GM12891 (cell line): ENCODE results near the gene RAB11FIP4.

Source experiments
- DNase-seq: peaks from one replicate; pipeline ENCODE4 v3.0.0; 2011; ENCODE audit warnings: low spot score; ENCODE audit not compliant: insufficient read length
- FAIRE-seq: peaks from 2 replicates; lab custom pipeline; 2011; peaks lifted over from hg19 to GRCh38; lab: Jason Lieb, UNC
- PAX5 ChIP-seq: IDR thresholded peaks from 2 replicates; pipeline ENCODE4 v1.6.1; 2011; ENCODE audit warnings: low read length, moderate library complexity, mild to moderate bottlenecking; ENCODE audit not compliant: insufficient read depth, severe bottlenecking
- POLR2A ChIP-seq: IDR thresholded peaks from 2 replicates; pipeline ENCODE4 v1.6.1; 2011; ENCODE audit warnings: low read depth, low read length, control low read depth
- POLR2AphosphoS5 ChIP-seq: IDR thresholded peaks from 2 replicates; pipeline ENCODE4 v1.6.1; 2011; ENCODE audit warnings: low read depth, low read length, control low read depth
- POU2F2 ChIP-seq: IDR thresholded peaks from 2 replicates; pipeline ENCODE4 v1.6.1; 2011; ENCODE audit warnings: low read depth, mild to moderate bottlenecking, control low read depth, low read length, moderate library complexity
- SPI1 ChIP-seq: IDR thresholded peaks from 2 replicates; pipeline ENCODE4 v1.6.1; 2011; ENCODE audit warnings: low read depth, low read length, control low read depth
- TAF1 ChIP-seq: IDR thresholded peaks from 2 replicates; pipeline ENCODE4 v1.6.1; 2011; ENCODE audit warnings: low read depth, low read length, control low read depth

RAB11FIP4 gene

DNA sequence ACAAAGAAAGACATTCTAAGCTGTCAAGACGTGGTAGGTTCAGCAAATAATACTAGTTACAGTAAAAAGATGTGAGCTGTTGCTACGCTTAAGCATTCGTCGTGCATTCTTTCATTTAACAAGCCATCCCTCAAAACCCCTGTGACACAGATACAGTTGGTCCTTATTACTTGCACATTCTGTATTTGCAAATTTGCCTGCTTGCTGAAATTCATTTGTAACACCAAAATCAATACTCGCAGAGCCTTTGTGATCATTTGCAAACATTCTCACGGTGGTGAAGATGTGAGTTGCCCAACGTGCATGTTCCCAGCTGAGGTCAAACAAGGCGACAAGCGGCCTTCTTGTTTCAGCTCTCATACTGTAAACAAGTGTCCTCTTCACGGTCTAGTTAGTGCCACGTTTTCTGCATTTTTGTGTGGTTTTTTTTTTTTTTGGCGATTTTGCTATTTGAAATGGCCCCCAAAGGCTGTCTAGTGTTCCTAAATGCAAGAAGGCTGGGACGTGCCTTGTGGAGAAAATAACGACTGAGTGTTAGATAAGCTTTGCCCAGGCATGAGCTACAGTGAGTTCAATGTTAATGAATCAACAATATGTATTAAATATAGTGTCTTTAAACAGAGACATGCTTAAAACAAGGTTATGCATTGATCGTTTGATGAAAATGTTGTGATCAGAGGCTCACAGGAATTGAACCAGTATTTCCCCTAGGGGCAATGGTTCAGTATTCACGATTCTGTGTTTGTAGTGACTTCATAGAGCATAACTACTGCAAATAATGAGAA, 84.1 kb downstream of the RAB11FIP4 start:
- FAIRE-seq (no peak), DNase-seq (no peak)
- TF ChIP-seq POU2F2: no peak
- no peak for TF ChIP-seq PAX5
- no peak for TF ChIP-seq SPI1
- TF ChIP-seq POLR2AphosphoS5: no peak
- no peak for TF ChIP-seq POLR2A
- TF ChIP-seq TAF1: no peak

DNA sequence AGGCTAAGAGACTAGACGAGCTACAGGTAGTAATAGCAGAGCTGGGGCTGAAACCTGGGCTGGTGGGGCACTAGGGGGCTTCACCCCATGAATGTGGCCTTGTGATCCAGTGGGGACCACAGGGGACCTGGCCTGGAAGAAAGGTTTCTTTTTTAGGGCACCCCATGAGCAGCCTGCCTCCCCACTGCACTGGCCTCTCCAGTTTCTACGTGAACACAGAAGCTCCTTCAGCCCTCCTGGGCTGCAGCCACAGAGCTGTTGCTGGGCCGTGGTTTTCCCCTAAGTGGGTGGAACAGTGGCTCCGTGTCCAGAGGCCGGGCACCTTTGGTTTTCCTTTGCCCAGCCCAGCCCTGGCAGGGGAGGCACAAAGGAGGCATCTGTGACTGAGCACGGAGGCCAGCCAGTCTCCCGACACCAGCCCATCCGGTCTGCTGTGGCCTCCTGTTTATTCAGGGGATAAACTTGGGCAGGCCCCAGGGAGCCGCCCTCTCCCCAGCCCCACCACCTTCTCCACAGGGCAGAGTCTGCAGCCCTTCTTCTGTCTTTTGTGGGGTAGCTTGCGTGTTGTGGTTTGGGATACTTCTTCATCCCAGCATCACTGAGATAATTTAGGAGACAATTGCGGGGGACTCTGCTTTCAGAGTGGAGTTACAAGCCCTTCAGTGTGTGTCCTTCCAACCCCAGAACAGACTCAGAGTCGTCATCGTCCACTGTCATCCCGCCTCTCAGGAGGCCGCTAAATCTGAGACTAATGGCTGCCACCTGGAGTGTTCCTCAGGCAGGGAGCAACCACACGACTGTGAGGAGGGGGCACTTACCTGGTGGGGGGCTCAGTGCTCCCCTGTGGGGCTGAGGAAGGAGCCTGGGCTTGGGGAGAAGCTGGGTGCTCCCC, 85.3 kb downstream of the RAB11FIP4 start:
- no peak for DNase-seq
- TF ChIP-seq POLR2AphosphoS5: no peak
- TF ChIP-seq SPI1: no peak
- TF ChIP-seq PAX5: no peak
- no peak for FAIRE-seq

DNA sequence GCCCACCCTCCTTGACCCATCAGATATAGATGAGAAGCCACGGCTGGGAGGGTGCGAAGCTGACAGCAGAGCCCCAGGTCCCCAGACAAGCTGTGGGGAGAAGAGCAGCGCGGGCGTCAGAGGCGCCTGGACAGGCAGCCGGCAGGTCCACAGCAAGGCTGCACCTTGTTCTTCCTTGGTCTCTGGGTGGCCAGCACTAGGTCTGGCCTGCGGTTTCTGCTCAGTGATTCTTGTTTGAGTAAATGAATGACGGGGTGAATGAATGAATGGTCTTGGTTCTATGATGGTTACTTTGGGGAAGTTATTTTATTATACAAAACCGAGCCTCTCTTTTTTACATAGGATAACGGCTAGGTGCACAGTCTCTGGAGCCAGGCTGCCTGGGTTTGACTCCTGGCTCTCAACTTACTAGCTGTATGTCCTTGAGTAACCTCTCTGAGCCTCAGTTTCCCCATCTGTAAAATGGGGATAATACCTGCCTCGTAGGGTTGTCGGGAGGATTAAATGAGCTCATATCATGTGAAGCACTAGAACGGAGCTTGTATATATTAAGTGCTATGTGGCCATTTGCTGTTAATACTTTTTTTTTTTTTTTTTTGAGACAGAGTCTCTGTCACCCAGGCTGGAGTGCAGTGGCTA, 86.1 kb downstream of the RAB11FIP4 start:
- TF ChIP-seq PAX5 (no peak), POLR2AphosphoS5 (no peak), POU2F2 (no peak), TAF1 (no peak), SPI1 (no peak), POLR2A (no peak)
- FAIRE-seq: no peak
- no peak for DNase-seq

DNA sequence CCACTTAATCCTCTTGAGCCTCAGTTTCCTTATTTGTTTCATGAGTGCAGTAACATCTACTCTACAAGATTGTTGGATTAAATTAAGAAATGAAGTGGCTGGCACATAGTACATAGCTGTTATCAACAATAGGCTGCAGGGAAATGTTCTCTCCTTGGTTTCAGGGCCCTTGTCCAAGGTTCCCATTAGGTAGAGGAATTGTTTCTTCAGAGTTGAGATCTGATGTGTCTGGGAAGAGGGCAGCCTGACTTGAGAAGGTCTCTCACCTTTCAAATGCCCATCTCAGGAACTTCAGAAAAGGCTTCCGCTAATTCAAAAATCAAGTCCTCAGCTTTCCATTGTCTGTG, 87.6 kb downstream of the RAB11FIP4 start:
- DNase-seq (no peak), FAIRE-seq (no peak)
- TF ChIP-seq SPI1: no peak
- no peak for TF ChIP-seq POLR2A
- TF ChIP-seq TAF1: no peak
- no peak for TF ChIP-seq PAX5
- TF ChIP-seq POLR2AphosphoS5: no peak
- TF ChIP-seq POU2F2: no peak

DNA sequence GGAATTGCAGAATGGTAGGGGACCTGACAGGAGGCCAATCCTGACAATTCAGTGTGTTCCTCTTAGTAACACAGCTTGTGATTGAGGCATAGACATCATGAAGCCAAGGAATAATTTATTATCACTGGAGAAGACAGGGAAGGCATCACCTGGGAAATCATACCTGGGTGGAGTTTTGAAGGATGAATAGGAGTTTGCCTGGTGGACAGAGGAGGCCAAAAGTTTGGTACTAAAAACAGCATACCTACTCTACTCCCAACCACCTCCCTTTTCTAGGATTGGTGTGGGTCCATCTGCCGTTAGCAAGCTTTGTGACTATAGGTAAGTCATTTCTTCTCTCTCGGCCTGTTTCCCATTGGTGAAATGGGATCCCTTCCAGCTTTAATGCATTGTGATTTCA, 88.0 kb downstream of the RAB11FIP4 start:
- TF ChIP-seq SPI1 (no peak), POU2F2 (no peak), POLR2AphosphoS5 (no peak), POLR2A (no peak), TAF1 (no peak), PAX5 (no peak)
- FAIRE-seq (no peak), DNase-seq (no peak)

DNA sequence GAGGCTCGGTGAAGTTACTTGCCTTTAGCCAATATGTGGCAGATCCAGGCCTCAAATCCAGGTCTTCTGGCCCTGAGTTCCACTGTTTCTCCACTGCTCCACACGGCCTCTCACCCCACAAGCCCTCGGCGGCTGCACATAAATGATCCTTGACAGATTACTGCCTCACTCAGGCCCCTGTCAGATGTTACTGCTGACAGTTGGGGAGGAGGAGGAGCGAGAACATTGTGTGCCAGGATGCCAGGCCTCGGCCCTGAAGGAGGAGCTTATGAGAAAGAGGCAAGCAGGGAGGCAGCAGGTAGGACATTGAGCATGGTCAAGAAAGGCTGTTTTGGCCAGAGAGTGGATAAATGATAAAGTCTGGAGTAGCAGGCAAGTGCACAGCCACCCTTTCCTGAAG, 88.6 kb downstream of the RAB11FIP4 start:
- DNase-seq (no peak), FAIRE-seq (no peak)
- TF ChIP-seq POLR2A (no peak), POLR2AphosphoS5 (no peak), SPI1 (no peak), PAX5 (no peak)

DNA sequence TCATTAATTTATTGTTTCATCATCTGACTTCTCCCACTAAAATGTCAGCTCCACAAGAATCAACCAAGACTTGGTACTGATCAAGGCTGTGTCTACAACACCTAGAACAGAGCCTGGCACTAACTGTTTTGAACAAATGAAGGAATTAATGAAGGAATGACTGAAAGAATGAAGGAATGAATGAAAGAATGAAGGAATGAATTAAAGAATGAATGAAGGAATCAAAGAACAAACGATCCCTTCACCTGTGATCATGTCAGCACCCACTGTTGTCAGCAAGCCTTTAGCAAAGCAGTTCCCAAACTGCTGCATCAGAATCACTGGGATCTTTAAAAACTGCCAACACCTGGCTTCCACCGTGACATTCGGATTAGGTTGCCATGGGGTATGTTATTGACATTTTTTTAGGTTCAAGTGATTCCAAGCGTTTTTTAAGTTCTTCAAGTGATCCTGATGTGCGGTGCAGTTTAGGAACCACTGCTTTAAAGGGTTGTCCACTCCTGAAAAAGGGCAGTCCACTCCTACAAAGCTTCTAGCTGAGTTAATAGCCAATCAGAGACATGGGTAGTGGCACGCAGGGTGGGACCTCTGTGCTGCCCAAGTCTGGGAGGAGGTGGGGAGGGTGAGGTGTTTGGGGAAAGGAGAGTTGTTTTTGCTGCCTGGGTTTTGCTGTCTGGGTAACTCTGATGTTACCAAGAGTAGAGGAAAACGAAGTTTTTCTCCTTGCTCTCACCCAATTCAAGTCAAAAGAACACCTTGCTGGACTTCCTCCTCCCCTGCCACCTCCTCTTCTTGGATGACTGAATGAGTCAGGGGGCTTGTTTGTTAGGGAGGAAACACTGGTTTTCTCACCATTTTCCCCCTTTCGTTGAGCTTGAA, 89.7 kb downstream of the RAB11FIP4 start:
- DNase-seq (no peak), FAIRE-seq (no peak)
- TF ChIP-seq POLR2AphosphoS5: no peak
- no peak for TF ChIP-seq SPI1
- TF ChIP-seq TAF1: no peak
- no peak for TF ChIP-seq POLR2A
- TF ChIP-seq PAX5: no peak
- no peak for TF ChIP-seq POU2F2

DNA sequence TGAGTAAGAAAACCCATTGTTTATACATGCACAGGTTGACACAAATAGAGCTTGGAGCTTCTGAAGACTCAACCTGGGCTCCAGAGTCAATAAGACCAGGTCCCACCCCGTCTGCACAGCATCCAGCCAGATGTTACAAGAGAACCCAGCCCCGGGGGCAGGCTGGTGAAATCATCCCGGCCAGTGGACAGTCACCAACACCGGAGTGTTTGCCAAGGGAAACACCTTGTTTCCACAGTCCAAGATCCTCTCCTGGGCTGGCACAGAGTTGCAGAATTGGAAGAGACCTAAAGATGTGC, 90.3 kb downstream of the RAB11FIP4 start:
- no peak for DNase-seq
- TF ChIP-seq POLR2AphosphoS5 (no peak), POU2F2 (no peak), SPI1 (no peak), POLR2A (no peak), PAX5 (no peak), TAF1 (no peak)
- no peak for FAIRE-seq

DNA sequence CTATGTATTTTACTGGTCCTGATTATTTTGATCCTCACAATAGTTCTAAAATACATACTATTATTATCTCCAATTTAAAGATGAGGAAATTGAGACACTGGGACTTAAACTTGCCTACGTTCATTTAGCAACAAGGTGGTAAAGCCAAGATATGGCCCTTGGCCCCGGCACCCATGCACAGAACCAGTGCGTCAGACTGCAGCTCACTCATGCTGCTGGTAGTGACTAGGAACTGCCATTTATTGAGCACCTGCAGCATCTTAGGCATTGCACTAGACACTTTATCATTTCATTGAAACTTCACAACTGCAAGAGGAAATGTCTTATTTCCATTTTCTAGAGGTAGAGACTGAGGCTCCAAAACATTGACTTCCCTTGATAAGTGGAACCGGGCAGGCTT, 93.3 kb downstream of the RAB11FIP4 start:
- DNase-seq (no peak), FAIRE-seq (no peak)
- TF ChIP-seq PAX5 (no peak), SPI1 (no peak), POLR2A (no peak), POU2F2 (no peak)
